K562 (cell line): ENCODE data around the gene PGAM4. TPM values are rescaled to one million over a fixed set of nuclear protein-coding genes. Genes with fewer than 3 reads are reported as not detected.

Experiments used
- ATAC-seq: fragments of 200-7000 bp; cut with Tn5 transposase; 3 replicates; pipeline ENCODE4 v1.9.1; 2020; ENCODE audit warnings: moderate library complexity
- BruUV-seq: library from RNA; stranded (reverse); fragments of 400-500 nt; replicated peaks from 2 replicates; lab custom pipeline; 2021; lab: Mats Ljungman, UMichigan
- CTCF ChIA-PET: fragments of 300-600 bp; formaldehyde crosslinking; extraction: SDS; loops from one replicate; lab custom pipeline; 2021; ENCODE audit warnings: low intra/inter-chr PET ratio; lab: Yijun Ruan, JAX
- POLR2A ChIA-PET: fragments of 300-600, 350-650 bp; sonication (Branson Sonifier 250); formaldehyde crosslinking; extraction: SDS; loops from one replicate; lab custom pipeline; 2021; ENCODE audit warnings: antibody characterized with exemption, inconsistent platforms; lab: Yijun Ruan, JAX
- DNase-seq, 4 experiments: peaks; one replicate each; pipeline versions ENCODE4 v3.0.0 to v3.0.0-alpha.2; 2011 to 2018; ENCODE audit warnings: low spot score in 3 of 4, mixed read lengths in 3 of 4; ENCODE audit errors: extremely low read depth in 1 of 4
- FAIRE-seq: peaks from 2 replicates; lab custom pipeline; 2011; peaks lifted over from hg19 to GRCh38; lab: Jason Lieb, UNC
- H2AFZ ChIP-seq: 2 replicates; pipeline ENCODE4 v1.6.0; 2011; ENCODE audit warnings: low read depth, low read length, control low read depth, inconsistent platforms
- H3K27ac ChIP-seq: fragments of 200-600 bp; 3 replicates; pipeline ENCODE4 v1.8.0; 2011; ENCODE audit warnings: low read depth, mild to moderate bottlenecking, control low read depth, inconsistent platforms, low read length, moderate library complexity, mixed read lengths; ENCODE audit errors: extremely low read depth
- H3K27me3 ChIP-seq, 2 experiments: fragments of 300-600 bp in 1 of 2; 2 replicates in 1 of 2; 3 replicates in 1 of 2; pipeline versions ENCODE4 v1.6.0 to v1.8.0; 2011; ENCODE audit warnings: inconsistent platforms in 2 of 2, low read length in 2 of 2, mild to moderate bottlenecking in 1 of 2, mixed read lengths in 1 of 2, moderate library complexity in 1 of 2; ENCODE audit not compliant: control insufficient read depth in 2 of 2, insufficient read depth in 2 of 2
- H3K36me3 ChIP-seq: fragments of 300-600 bp; 3 replicates; pipeline ENCODE4 v1.8.0; 2011; ENCODE audit warnings: mild to moderate bottlenecking, low read length, inconsistent platforms; ENCODE audit not compliant: control insufficient read depth, insufficient read depth
- H3K4me1 ChIP-seq, 2 experiments: fragments of 200-600 bp in 1 of 2; replicated peaks in 1 of 2; 2 replicates in 1 of 2; 3 replicates in 1 of 2; pipeline versions ENCODE4 v1.5.1 to v1.8.0; 2011; ENCODE audit warnings: inconsistent platforms in 2 of 2, low read length in 2 of 2, mild to moderate bottlenecking in 1 of 2, mixed read lengths in 1 of 2, moderate library complexity in 1 of 2; ENCODE audit not compliant: control insufficient read depth in 2 of 2, insufficient read depth in 2 of 2
- H3K4me2 ChIP-seq: 2 replicates; pipeline ENCODE4 v1.6.1; 2011; ENCODE audit warnings: low read length, control low read depth, inconsistent platforms, mixed read lengths; ENCODE audit not compliant: insufficient read depth
- H3K4me3 ChIP-seq: fragments of 200-600 bp; sonication (generic), shearing (Covaris generic); 2 replicates; pipeline ENCODE4 v1.5.1; 2016; ENCODE audit warnings: control low read depth, inconsistent platforms
- H3K79me2 ChIP-seq: fragments of 200-600 bp; 3 replicates; pipeline ENCODE4 v1.8.0; 2011; ENCODE audit warnings: low read length, inconsistent platforms; ENCODE audit not compliant: control insufficient read depth, insufficient read depth
- H3K9ac ChIP-seq, 2 experiments: 2 replicates each; pipeline versions ENCODE4 v1.6.0 to v1.6.1; 2011; ENCODE audit warnings: low read depth in 2 of 2, low read length in 2 of 2, control low read depth in 1 of 2, inconsistent platforms in 1 of 2, mild to moderate bottlenecking in 1 of 2, mixed read lengths in 1 of 2; ENCODE audit not compliant: insufficient read depth in 1 of 2
- H3K9me1 ChIP-seq: one replicate; pipeline ENCODE4 v1.6.0; 2011; ENCODE audit warnings: inconsistent platforms, mild to moderate bottlenecking, low read length, moderate library complexity; ENCODE audit not compliant: control insufficient read depth, insufficient read depth
- H3K9me3 ChIP-seq: replicated peaks from 2 replicates; pipeline ENCODE4 v1.5.1; 2011; ENCODE audit warnings: low read depth, low read length, inconsistent platforms; ENCODE audit not compliant: control insufficient read depth, insufficient read depth
- H4K20me1 ChIP-seq: replicated peaks from 2 replicates; pipeline ENCODE4 v1.6.1; 2011; ENCODE audit warnings: low read length, inconsistent platforms, mixed read lengths; ENCODE audit not compliant: control insufficient read depth, insufficient read depth
- CSDE1 ChIP-seq, 2 experiments: fragments of 450-650 bp; IDR thresholded peaks; 2 replicates each; pipeline ENCODE4 v1.6.1; 2016; ENCODE audit warnings: mild to moderate bottlenecking in 1 of 2
- HNRNPLL ChIP-seq: fragments of 200-400 bp; formaldehyde crosslinking; IDR thresholded peaks from 2 replicates; pipeline ENCODE4 v1.6.1; 2017; ENCODE audit warnings: low read length, low read depth, mild to moderate bottlenecking; ENCODE audit not compliant: poor library complexity, severe bottlenecking
- KLF1 ChIP-seq: fragments of 450-650 bp; IDR thresholded peaks from 2 replicates; pipeline ENCODE4 v1.6.1; 2016; ENCODE audit warnings: missing genetic modification characterization, missing compliant biosample characterization
- MYNN ChIP-seq, 2 experiments: sonication (generic); formaldehyde crosslinking in 1 of 2; IDR thresholded peaks; 2 replicates each; pipeline versions ENCODE4 v1.5.0 to v1.6.1; 2016 to 2020; ENCODE audit warnings: antibody characterized with exemption in 1 of 2, missing genetic modification reagents in 1 of 2
- NFE2L1 ChIP-seq: fragments of 450-650 bp; IDR thresholded peaks from 2 replicates; pipeline ENCODE4 v1.6.1; 2016; ENCODE audit warnings: missing genetic modification characterization, low read depth, mild to moderate bottlenecking, missing compliant biosample characterization, moderate library complexity, borderline replicate concordance
- PHF21A ChIP-seq: fragments of 450-650 bp; IDR thresholded peaks from 2 replicates; pipeline ENCODE4 v1.6.1; 2017; ENCODE audit warnings: low read depth, borderline replicate concordance
- RCOR1 ChIP-seq, 2 experiments: IDR thresholded peaks; 2 replicates each; pipeline ENCODE4 v1.6.1; 2012; ENCODE audit warnings: low read depth in 2 of 2, low read length in 2 of 2, borderline replicate concordance in 1 of 2, improper control_type of control experiment in 1 of 2
- SRSF9 ChIP-seq: fragments of 200-400 bp; formaldehyde crosslinking; IDR thresholded peaks from 2 replicates; pipeline ENCODE4 v1.6.1; 2017; ENCODE audit warnings: low read depth, low read length, borderline replicate concordance
- XRCC3 ChIP-seq: fragments of 450-650 bp; IDR thresholded peaks from 2 replicates; pipeline ENCODE4 v1.6.1; 2017; ENCODE audit warnings: mild to moderate bottlenecking, moderate library complexity
- ZNF263 ChIP-seq: sonication (generic); formaldehyde crosslinking; IDR thresholded peaks from 2 replicates; pipeline ENCODE4 v1.8.0; 2022; ENCODE audit warnings: mild to moderate bottlenecking, missing genetic modification reagents, borderline replicate concordance
- ZNF41 ChIP-seq: fragments of 250-450 bp; sonication (Bioruptor Pico); conservative IDR thresholded peaks from 2 replicates; pipeline ENCODE4 v1.4.0; 2020; ENCODE audit warnings: mild to moderate bottlenecking
- WGBS: fragments of 100-300 bp; shearing (Covaris generic); methylation state at CpG from one replicate; pipeline ENCODE4 v1.1.6; 2016; ENCODE audit warnings: low coverage, mixed read lengths; ENCODE audit not compliant: insufficient coverage; ENCODE audit errors: missing lambda C conversion rate; 5-methylcytosine and 5-hydroxymethylcytosine counted together
- in situ Hi-C: fragments of 300-500 bp; cut with MboI; formaldehyde crosslinking; loops from 4 replicates; pipeline ENCODE4 v1.15.0; 2018; ENCODE audit warnings: inconsistent platforms, mixed read lengths
- intact Hi-C: fragments of 100-400 bp; cut with micrococcal nuclease; formaldehyde crosslinking; loops from 2 replicates; pipeline ENCODE4 v1.14.2; 2022
- polyA plus RNA-seq, 8 experiments: library from polyadenylated mRNA; depleted of rRNA in 4 of 8; stranded (reverse) in 5 of 8; unstranded in 3 of 8; fragments of >200 nt; fragmentation: Nextera tagmentation in 2 of 8; fragmentation: Illumina TruSeq in 1 of 8; extraction: Ambion mirVana in 2 of 8; extraction: Trizol in 1 of 8; gene quantifications; 2 replicates each; pipeline versions ENCODE4 v1.2.1 to v1.2.3, GENCODE V29; 2011 to 2014; ENCODE audit warnings: inconsistent platforms in 1 of 8, missing spikeins in 1 of 8
- total RNA-seq, 7 experiments: library from RNA; depleted of rRNA in 6 of 7; stranded (reverse); fragments of >200 nt in 6 of 7; fragmentation: Illumina TruSeq in 2 of 7; extraction: Trizol in 2 of 7; gene quantifications; 2 replicates each; pipeline versions ENCODE4 v1.2.1 to v1.2.3, GENCODE V29; 2011 to 2021; ENCODE audit warnings: low replicate concordance in 1 of 7
- TF ChIP-seq, protein P1 (sequence below): sonication (generic); formaldehyde crosslinking; IDR thresholded peaks from 2 replicates; pipeline ENCODE4 v1.8.0; 2022; ENCODE audit warnings: missing genetic modification reagents, mild to moderate bottlenecking, borderline replicate concordance

PGAM4 gene
- total and polyA plus RNA-seq, 9 of the 15 experiments (the other 6 are each of a cell fraction or from before 2014, with no cell fraction given), result 0.55 to 0.75 TPM; not detected in 7

DNA sequence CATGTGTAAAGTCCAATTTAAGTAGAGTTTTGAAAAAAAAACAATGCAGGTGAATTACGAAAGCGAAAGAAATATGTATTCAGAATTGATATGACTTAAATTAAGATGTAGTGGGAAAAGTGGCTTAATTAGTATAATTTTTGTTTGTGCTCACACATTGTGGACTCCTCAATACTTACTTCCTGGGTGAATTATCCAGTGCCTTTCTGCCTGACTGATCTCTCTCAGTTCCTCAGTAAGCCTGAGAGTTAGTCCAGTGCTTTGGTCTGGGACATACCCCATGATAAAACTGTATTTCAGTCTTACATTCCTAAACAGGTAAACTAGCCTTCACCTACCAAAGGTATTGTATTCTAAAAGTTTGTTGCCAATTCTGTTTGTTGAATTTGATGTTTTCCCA, 8.4 kb downstream of the PGAM4 start (continued):
- TF ChIP-seq NFE2L1 (tag), result no peak
- TF ChIP-seq MYNN (IDR thresholded peaks at IDR 0.05), result no peak
- TF ChIP-seq MYNN (CRISPR knock-in tag; IDR thresholded peaks at IDR 0.05), result no peak

DNA sequence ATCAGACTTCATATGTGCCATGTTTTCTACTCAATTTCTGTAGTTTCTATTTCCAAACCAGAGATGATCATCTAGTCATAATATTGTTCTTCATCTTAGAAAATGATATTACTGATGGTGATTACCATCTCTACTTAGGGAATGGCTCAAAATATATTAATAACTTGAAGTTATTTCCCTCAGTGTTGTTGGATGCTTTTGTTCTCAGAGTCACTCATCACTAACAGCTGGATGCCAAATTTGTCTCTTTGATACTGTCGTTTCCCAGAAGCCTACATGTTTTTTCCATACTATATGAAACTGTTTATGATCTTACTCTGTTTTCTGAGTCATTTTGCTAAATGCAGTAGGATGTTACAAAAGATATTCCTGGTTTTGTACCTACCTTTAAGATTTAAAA, 8.9 kb downstream of the PGAM4 start:
- Histone ChIP-seq H3K9me1 (no peaks in the 10 kb centered on the region), H3K4me1 (no peaks in the 10 kb centered on the region; a peak in 2 of 5 replicates), H2AFZ (no peak overlapping the region), H4K20me1 (no peaks in the 10 kb centered on the region), H3K4me2 (no peak overlapping the region), H3K9ac (no peak overlapping the region), H3K4me3 (no peak overlapping the region), H3K27ac (no peak overlapping the region), H3K36me3 (no peaks in the 10 kb centered on the region), H3K27me3 (no peaks in the 10 kb centered on the region), H3K79me2 (peaks cover 71% of the 10 kb centered on the region), H3K9me3 (no peaks in the 10 kb centered on the region; the same call in 1 of the 2 replicates)
- no TSS peak for BruUV-seq
- no peak for DNase-seq
- 0% methylated on average over 1 of the region's 1 CpG for WGBS
- ChIA-PET CTCF (no interaction called here), POLR2A (no interaction called here)
- in situ Hi-C loops (no loop called here), intact Hi-C loops (loop anchor here (5.0 kb wide), 1 partner anchor 48 kb away; the partner anchor contains the start of gene ATP7A)
- no peak for FAIRE-seq
- TF ChIP-seq XRCC3, result no peak
- TF ChIP-seq KLF1, result no peak
- TF ChIP-seq RCOR1 (IDR thresholded peaks at IDR 0.05; ENCODE audit: borderline replicate concordance in 1 of 2, low read depth in 2 of 2, low read length in 2 of 2), result no peak
- TF ChIP-seq HNRNPLL, result no peak
- TF ChIP-seq PHF21A, result no peak
- no peak for TF ChIP-seq CSDE1 (IDR thresholded peaks at IDR 0.05)
- TF ChIP-seq SRSF9, result no peak
- TF ChIP-seq, protein P1, sequence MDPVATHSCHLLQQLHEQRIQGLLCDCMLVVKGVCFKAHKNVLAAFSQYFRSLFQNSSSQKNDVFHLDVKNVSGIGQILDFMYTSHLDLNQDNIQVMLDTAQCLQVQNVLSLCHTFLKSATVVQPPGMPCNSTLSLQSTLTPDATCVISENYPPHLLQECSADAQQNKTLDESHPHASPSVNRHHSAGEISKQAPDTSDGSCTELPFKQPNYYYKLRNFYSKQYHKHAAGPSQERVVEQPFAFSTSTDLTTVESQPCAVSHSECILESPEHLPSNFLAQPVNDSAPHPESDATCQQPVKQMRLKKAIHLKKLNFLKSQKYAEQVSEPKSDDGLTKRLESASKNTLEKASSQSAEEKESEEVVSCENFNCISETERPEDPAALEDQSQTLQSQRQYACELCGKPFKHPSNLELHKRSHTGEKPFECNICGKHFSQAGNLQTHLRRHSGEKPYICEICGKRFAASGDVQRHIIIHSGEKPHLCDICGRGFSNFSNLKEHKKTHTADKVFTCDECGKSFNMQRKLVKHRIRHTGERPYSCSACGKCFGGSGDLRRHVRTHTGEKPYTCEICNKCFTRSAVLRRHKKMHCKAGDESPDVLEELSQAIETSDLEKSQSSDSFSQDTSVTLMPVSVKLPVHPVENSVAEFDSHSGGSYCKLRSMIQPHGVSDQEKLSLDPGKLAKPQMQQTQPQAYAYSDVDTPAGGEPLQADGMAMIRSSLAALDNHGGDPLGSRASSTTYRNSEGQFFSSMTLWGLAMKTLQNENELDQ (CRISPR knock-in tag), result no peak
- TF ChIP-seq ZNF263, result no peak
- TF ChIP-seq ZNF41 (CRISPR knock-in tag), result no peak
- ATAC-seq, result no peak
